SK-N-SH (cell line): ENCODE results near the gene ARHGAP36. TPM values are rescaled to one million over a fixed set of nuclear protein-coding genes. Genes with fewer than 3 reads are reported as not detected.

Experiments
- CTCF ChIA-PET: fragments of 300-600, 350-600 bp; formaldehyde crosslinking; extraction: SDS; loops from one replicate; lab custom pipeline; 2021; lab: Yijun Ruan, JAX
- POLR2A ChIA-PET: fragments of 350-600 bp; sonication (Branson Sonifier 250); formaldehyde crosslinking; extraction: SDS; loops from one replicate; lab custom pipeline; 2020; ENCODE audit warnings: antibody characterized with exemption, inconsistent platforms; lab: Yijun Ruan, JAX
- DNase-seq: peaks from one replicate; pipeline ENCODE4 v3.0.0; 2012
- H2AFZ ChIP-seq: fragments of 200-600 bp; sonication (generic); 2 replicates; pipeline ENCODE4 v1.8.1; 2016; ENCODE audit warnings: antibody characterized with exemption, mild to moderate bottlenecking, low read depth
- H3F3A ChIP-seq: fragments of 200-600 bp; sonication (generic); replicated peaks from 2 replicates; pipeline ENCODE3; 2016; ENCODE audit warnings: antibody characterized with exemption, mild to moderate bottlenecking; ENCODE audit not compliant: insufficient read depth
- H3K27ac ChIP-seq, 2 experiments: fragments of 200-500 bp in 1 of 2; fragments of 200-600 bp in 1 of 2; sonication (Bioruptor generic) in 1 of 2; sonication (generic), shearing (Covaris generic) in 1 of 2; 2 replicates each; pipeline versions ENCODE4 v1.5.1 to v1.6.1; 2014 to 2016; ENCODE audit warnings: low read depth in 2 of 2, inconsistent platforms in 1 of 2, low read length in 1 of 2, mild to moderate bottlenecking in 1 of 2, mixed read lengths in 1 of 2
- H3K27me3 ChIP-seq: fragments of 200-600 bp; sonication (generic), shearing (Covaris generic); 2 replicates; pipeline ENCODE4 v1.6.1; 2016; ENCODE audit warnings: mixed run types; ENCODE audit not compliant: insufficient read depth
- H3K36me3 ChIP-seq, 2 experiments: fragments of 200-500 bp in 1 of 2; fragments of 200-600 bp in 1 of 2; sonication (Bioruptor generic) in 1 of 2; sonication (generic) in 1 of 2; replicated peaks in 1 of 2; 2 replicates each; pipeline versions ENCODE3 to v1.5.1; 2014 to 2016; ENCODE audit warnings: low read length in 1 of 2, mild to moderate bottlenecking in 1 of 2; ENCODE audit not compliant: insufficient read depth in 2 of 2, control insufficient read depth in 1 of 2
- H3K4me1 ChIP-seq, 2 experiments: fragments of 200-500 bp in 1 of 2; fragments of 200-600 bp in 1 of 2; sonication (Bioruptor generic) in 1 of 2; sonication (generic), shearing (Covaris generic) in 1 of 2; 2 replicates each; pipeline versions ENCODE4 v1.5.1 to v1.6.1; 2014 to 2016; ENCODE audit warnings: low read depth in 1 of 2, low read length in 1 of 2, mixed run types in 1 of 2; ENCODE audit not compliant: insufficient read depth in 2 of 2, control insufficient read depth in 1 of 2
- H3K4me2 ChIP-seq: fragments of 200-600 bp; sonication (generic), shearing (Covaris generic); 2 replicates; pipeline ENCODE4 v1.6.1; 2017; ENCODE audit warnings: mixed run types
- H3K4me3 ChIP-seq, 2 experiments: fragments of 200-500 bp in 1 of 2; fragments of 200-600 bp in 1 of 2; sonication (Bioruptor generic) in 1 of 2; sonication (generic), shearing (Covaris generic) in 1 of 2; 2 replicates each; pipeline versions ENCODE4 v1.5.1 to v1.8.1; 2014 to 2016; ENCODE audit warnings: low read depth in 2 of 2, inconsistent platforms in 1 of 2, low read length in 1 of 2, mild to moderate bottlenecking in 1 of 2, mixed read lengths in 1 of 2, moderate library complexity in 1 of 2
- H3K79me2 ChIP-seq: fragments of 200-600 bp; sonication (generic); 2 replicates; pipeline ENCODE4 v1.8.1; 2017; ENCODE audit warnings: mild to moderate bottlenecking; ENCODE audit not compliant: insufficient read depth
- H3K9ac ChIP-seq: fragments of 200-600 bp; sonication (generic); 2 replicates; pipeline ENCODE4 v1.6.1; 2017; ENCODE audit warnings: mixed run types
- H3K9me2 ChIP-seq: fragments of 200-600 bp; sonication (generic); 2 replicates; pipeline ENCODE4 v1.6.1; 2017; ENCODE audit warnings: mixed run types
- H3K9me3 ChIP-seq: fragments of 200-600 bp; sonication (generic); 2 replicates; pipeline ENCODE4 v1.6.1; 2017; ENCODE audit warnings: mixed run types, mild to moderate bottlenecking, moderate library complexity
- H4K20me1 ChIP-seq: fragments of 200-600 bp; sonication (generic); 2 replicates; pipeline ENCODE4 v1.6.1; 2017; ENCODE audit warnings: mild to moderate bottlenecking, mixed run types; ENCODE audit not compliant: insufficient read depth
- CHD2 ChIP-seq: fragments of 150-350 bp; IDR thresholded peaks from 2 replicates; pipeline ENCODE4 v1.6.1; 2018; ENCODE audit warnings: low read length; ENCODE audit not compliant: partially characterized antibody
- CTCF ChIP-seq: fragments of 200-600 bp; sonication (generic); IDR thresholded peaks from 2 replicates; pipeline ENCODE4 v1.6.1; 2017; ENCODE audit warnings: antibody characterized with exemption, mild to moderate bottlenecking, moderate library complexity
- EP300 ChIP-seq, 2 experiments: IDR thresholded peaks; 2 replicates each; pipeline versions ENCODE4 v1.4.0 to v1.6.1; 2012; ENCODE audit warnings: borderline replicate concordance in 1 of 2, low read depth in 1 of 2, low read length in 1 of 2
- JUND ChIP-seq: IDR thresholded peaks from 2 replicates; pipeline ENCODE4 v1.4.0; 2012
- NFIC ChIP-seq: IDR thresholded peaks from 2 replicates; pipeline ENCODE4 v1.4.0; 2012; ENCODE audit warnings: borderline replicate concordance
- PBX3 ChIP-seq: IDR thresholded peaks from 2 replicates; pipeline ENCODE4; 2012
- POLR2AphosphoS5 ChIP-seq: IDR thresholded peaks from 2 replicates; pipeline ENCODE4 v1.6.1; 2012; ENCODE audit warnings: low read depth, low read length
- RCOR1 ChIP-seq: fragments of 150-350 bp; IDR thresholded peaks from 2 replicates; pipeline ENCODE4 v1.6.1; 2017; ENCODE audit warnings: antibody characterized with exemption, low read length
- RXRA ChIP-seq: IDR thresholded peaks from 2 replicates; pipeline ENCODE4 v1.4.0; 2012; ENCODE audit warnings: low read depth, mild to moderate bottlenecking, borderline replicate concordance
- TCF12 ChIP-seq: IDR thresholded peaks from 2 replicates; pipeline ENCODE4 v1.4.0; 2012
- TEAD4 ChIP-seq: IDR thresholded peaks from 2 replicates; pipeline ENCODE4 v1.4.0; 2012; ENCODE audit warnings: mild to moderate bottlenecking, borderline replicate concordance; ENCODE audit not compliant: insufficient read depth
- USF1 ChIP-seq: IDR thresholded peaks from 2 replicates; pipeline ENCODE4 v1.4.0; 2012; ENCODE audit warnings: low read depth, borderline replicate concordance
- WGBS: methylation state at CpG from one replicate; pipeline ENCODE4 v1.1.6; 2017; ENCODE audit warnings: low lambda C conversion rate; 5-methylcytosine and 5-hydroxymethylcytosine counted together
- polyA plus RNA-seq, 3 experiments: library from polyadenylated mRNA; depleted of rRNA; stranded (reverse); fragments of >200 nt; gene quantifications; 2 replicates each; pipeline ENCODE4 v1.2.3, GENCODE V29; 2012

The ARHGAP36 gene
- polyA plus RNA-seq, 1 of the 3 experiments (the other 2 are of a cell fraction) = 0.23 TPM

GRCh38 chrX:131034063-131034462, 24.1 kb upstream of the ARHGAP36 start:
- CTCF ChIA-PET = interaction anchor here (1.4 kb wide), 1 partner anchor 40 kb away, joined by 4 read pairs; no protein-coding TSS in a partner anchor
- Histone ChIP-seq H3F3A (no peaks in the 10 kb centered on the region), H3K9ac (no peak overlapping the region), H3K79me2 (no peaks in the 10 kb centered on the region), H3K4me2 (no peak overlapping the region), H4K20me1 (no peaks in the 10 kb centered on the region), H2AFZ (no peak overlapping the region), H3K36me3 (no peaks in the 10 kb centered on the region), H3K27ac (peak overlapping the region in 1 of 2 experiments; percentile 96; a peak in 2 of 4 replicates), H3K9me2 (no peaks in the 10 kb centered on the region), H3K4me3 (no peak overlapping the region), H3K4me1 (peaks cover 0 to 8% of the 10 kb centered on the region in 2 experiments; a peak in 2 of 4 replicates), H3K9me3 (no peaks in the 10 kb centered on the region), H3K27me3 (peaks cover 21% of the 10 kb centered on the region)
- 21% methylated on average over 7 of the region's 7 CpGs for WGBS
- TF ChIP-seq CHD2 = no peak
- peak in 1 of 2 experiments; percentile 86; a peak in 2 of 4 replicates for TF ChIP-seq EP300 (IDR thresholded peaks at IDR 0.05; ENCODE audit: borderline replicate concordance in 1 of 2, low read depth in 1 of 2, low read length in 1 of 2)
- POLR2A ChIA-PET = no interaction called here
- no peak for DNase-seq

- Histone ChIP-seq H3K27ac (peak overlapping the region in 1 of 2 experiments; percentile 93; a peak in 2 of 4 replicates), H3K27me3 (peaks cover 18% of the 10 kb centered on the region; the same call in 1 of the 2 replicates), H2AFZ (no peak overlapping the region), H4K20me1 (no peaks in the 10 kb centered on the region), H3K4me1 (peaks cover 0 to 20% of the 10 kb centered on the region in 2 experiments; a peak in 1 of 4 replicates), H3F3A (no peaks in the 10 kb centered on the region), H3K79me2 (no peaks in the 10 kb centered on the region), H3K9ac (no peak overlapping the region), H3K9me2 (no peaks in the 10 kb centered on the region), H3K36me3 (no peaks in the 10 kb centered on the region), H3K9me3 (no peaks in the 10 kb centered on the region), H3K4me3 (no peak overlapping the region), H3K4me2 (no peak overlapping the region)
- ChIA-PET CTCF (interaction anchor here (1.4 to 2.4 kb wide), 2 partner anchors 46 to 47 kb away, joined by 5 to 10 read pairs; no protein-coding TSS in a partner anchor), POLR2A (interaction anchor here (0.5 kb wide), 1 partner anchor 12 kb away, joined by 3 read pairs; no protein-coding TSS in a partner anchor)
- no peak for TF ChIP-seq TCF12
- TF ChIP-seq POLR2AphosphoS5 = no peak
- no peak for TF ChIP-seq RCOR1
- no peak for TF ChIP-seq RXRA
- no peak for TF ChIP-seq CHD2
- TF ChIP-seq USF1 = no peak
- TF ChIP-seq JUND = no peak
- no peak for TF ChIP-seq NFIC
- TF ChIP-seq TEAD4 = no peak
- no peak for TF ChIP-seq CTCF
- TF ChIP-seq PBX3 = no peak
- no peak for DNase-seq
Observed at GRCh38 chrX:131040781-131041180, 17.4 kb upstream of the ARHGAP36 start.
